Measurements from ENCODE around the gene PMEPA1. TPM values are rescaled to one million over a fixed set of nuclear protein-coding genes. Genes with fewer than 3 reads are reported as not detected.

PMEPA1 gene
- total and polyA plus RNA-seq, 10 of the 15 experiments (the other 5 are each of a cell fraction or from before 2014, with no cell fraction given) = 0.02 to 0.10 (median 0.04) TPM; not detected in 3

DNA sequence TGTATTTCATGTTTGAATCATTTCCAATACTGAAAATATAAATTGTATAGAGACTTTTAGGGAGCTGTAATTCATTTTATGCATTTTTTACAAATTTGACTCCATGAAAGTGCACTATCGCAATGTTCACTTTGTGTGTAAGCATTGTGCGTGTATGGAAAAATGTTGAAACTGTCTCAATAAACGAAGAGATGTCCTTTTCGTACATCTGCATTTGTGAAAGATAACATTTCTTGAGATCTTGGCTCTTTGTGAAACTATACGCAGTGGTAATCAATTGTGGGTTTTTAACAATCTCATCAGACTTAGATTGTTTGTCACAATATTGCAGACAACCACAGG is 70.9 kb downstream of the PMEPA1 start (continued):
- TF ChIP-seq, protein P1, sequence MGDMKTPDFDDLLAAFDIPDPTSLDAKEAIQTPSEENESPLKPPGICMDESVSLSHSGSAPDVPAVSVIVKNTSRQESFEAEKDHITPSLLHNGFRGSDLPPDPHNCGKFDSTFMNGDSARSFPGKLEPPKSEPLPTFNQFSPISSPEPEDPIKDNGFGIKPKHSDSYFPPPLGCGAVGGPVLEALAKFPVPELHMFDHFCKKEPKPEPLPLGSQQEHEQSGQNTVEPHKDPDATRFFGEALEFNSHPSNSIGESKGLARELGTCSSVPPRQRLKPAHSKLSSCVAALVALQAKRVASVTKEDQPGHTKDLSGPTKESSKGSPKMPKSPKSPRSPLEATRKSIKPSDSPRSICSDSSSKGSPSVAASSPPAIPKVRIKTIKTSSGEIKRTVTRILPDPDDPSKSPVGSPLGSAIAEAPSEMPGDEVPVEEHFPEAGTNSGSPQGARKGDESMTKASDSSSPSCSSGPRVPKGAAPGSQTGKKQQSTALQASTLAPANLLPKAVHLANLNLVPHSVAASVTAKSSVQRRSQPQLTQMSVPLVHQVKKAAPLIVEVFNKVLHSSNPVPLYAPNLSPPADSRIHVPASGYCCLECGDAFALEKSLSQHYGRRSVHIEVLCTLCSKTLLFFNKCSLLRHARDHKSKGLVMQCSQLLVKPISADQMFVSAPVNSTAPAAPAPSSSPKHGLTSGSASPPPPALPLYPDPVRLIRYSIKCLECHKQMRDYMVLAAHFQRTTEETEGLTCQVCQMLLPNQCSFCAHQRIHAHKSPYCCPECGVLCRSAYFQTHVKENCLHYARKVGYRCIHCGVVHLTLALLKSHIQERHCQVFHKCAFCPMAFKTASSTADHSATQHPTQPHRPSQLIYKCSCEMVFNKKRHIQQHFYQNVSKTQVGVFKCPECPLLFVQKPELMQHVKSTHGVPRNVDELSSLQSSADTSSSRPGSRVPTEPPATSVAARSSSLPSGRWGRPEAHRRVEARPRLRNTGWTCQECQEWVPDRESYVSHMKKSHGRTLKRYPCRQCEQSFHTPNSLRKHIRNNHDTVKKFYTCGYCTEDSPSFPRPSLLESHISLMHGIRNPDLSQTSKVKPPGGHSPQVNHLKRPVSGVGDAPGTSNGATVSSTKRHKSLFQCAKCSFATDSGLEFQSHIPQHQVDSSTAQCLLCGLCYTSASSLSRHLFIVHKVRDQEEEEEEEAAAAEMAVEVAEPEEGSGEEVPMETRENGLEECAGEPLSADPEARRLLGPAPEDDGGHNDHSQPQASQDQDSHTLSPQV (IDR thresholded peaks at IDR 0.05) = no peak

DNA sequence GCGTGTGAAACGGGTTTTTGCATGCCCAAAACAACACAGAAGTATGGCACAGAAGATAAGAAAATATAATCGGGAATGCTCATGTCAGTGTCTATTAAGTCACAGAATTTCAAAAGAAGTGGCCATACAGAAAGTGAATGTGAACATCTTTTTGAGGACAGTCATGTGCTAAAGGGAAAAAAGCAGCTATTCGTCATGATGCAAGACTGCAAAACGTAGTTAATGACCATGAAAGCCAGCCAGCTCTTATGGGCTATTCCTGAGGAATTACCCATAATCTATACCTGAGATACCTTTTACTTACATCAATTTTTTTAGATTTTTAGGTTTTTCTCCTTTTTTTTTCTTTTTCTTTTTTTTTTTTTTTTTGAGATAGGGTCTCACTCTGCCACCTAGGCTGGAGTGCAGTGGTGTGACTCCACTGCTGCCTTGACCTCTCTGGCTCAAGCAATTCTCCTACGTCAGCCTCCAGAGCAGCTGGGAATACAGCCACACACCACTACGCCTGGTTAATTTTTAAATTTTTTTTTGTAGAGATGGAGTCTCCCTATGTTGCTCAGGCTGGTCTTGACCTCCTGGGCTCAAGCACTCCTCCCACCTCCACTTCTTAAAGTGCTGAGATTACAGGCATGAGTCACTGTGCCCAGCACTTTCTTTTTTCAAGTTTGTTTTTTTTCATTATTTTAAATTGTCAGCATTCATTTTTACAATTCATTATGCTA is 71.5 kb downstream of the PMEPA1 start:
- ChIA-PET POLR2A (no interaction called here), CTCF (interaction anchor here (0.6 kb wide), 1 partner anchor 21 kb away, joined by 4 read pairs; no protein-coding TSS in a partner anchor)

More for the DNA sequence above, 71.5 kb downstream of the PMEPA1 start:
- no peak overlapping the region for H3K27ac ChIP-seq (ENCODE audit: control insufficient read depth, insufficient read depth)
- no peak overlapping the region for H2AFZ ChIP-seq (ENCODE audit: control insufficient read depth, low read depth, low read length)
- in situ Hi-C loops (cut with MboI) (no loop called here), intact Hi-C loops (cut with micrococcal nuclease; ENCODE audit: unreplicated experiment) (no loop called here)
- TF ChIP-seq, protein P2, sequence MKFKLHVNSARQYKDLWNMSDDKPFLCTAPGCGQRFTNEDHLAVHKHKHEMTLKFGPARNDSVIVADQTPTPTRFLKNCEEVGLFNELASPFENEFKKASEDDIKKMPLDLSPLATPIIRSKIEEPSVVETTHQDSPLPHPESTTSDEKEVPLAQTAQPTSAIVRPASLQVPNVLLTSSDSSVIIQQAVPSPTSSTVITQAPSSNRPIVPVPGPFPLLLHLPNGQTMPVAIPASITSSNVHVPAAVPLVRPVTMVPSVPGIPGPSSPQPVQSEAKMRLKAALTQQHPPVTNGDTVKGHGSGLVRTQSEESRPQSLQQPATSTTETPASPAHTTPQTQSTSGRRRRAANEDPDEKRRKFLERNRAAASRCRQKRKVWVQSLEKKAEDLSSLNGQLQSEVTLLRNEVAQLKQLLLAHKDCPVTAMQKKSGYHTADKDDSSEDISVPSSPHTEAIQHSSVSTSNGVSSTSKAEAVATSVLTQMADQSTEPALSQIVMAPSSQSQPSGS (IDR thresholded peaks at IDR 0.05; ENCODE audit: low read length) = no peak
- TF ChIP-seq SRF (IDR thresholded peaks at IDR 0.05; ENCODE audit: low read depth in 2 of 2, low read length in 2 of 2) (no peak), POLR2AphosphoS2 (IDR thresholded peaks at IDR 0.05; ENCODE audit: low read depth, low read length) (no peak), RELA (IDR thresholded peaks at IDR 0.05; ENCODE audit: borderline replicate concordance, partially characterized antibody) (no peak), GATAD2B (conservative IDR thresholded peaks at IDR 0.05; ENCODE audit: low read depth) (no peak), MTA3 (IDR thresholded peaks at IDR 0.05; ENCODE audit: borderline replicate concordance, low read length) (no peak), PML (IDR thresholded peaks at IDR 0.05; ENCODE audit: low read length) (no peak), MXI1 (IDR thresholded peaks at IDR 0.05; ENCODE audit: low read depth, low read length) (no peak)
- TF ChIP-seq, protein P1 (IDR thresholded peaks at IDR 0.05) = no peak
- no peaks in the 10 kb centered on the region for H3K4me1 ChIP-seq (ENCODE audit: control insufficient read depth, insufficient read depth, low read length)
- FAIRE-seq (no peak), ATAC-seq (no peak), DNase-seq (ENCODE audit: low read depth, low spot score) (no peak)
- no peaks in the 10 kb centered on the region for H4K20me1 ChIP-seq (ENCODE audit: control insufficient read depth, insufficient read depth)
- no peak overlapping the region for H3K9ac ChIP-seq (ENCODE audit: control insufficient read depth, insufficient read depth, low read length)
- WGBS (ENCODE audit: insufficient coverage, insufficient replicate concordance, low lambda C conversion rate, missing lambda C conversion rate) = 52% methylated on average over 7 of the region's 7 CpGs
- no peak overlapping the region for H3K4me2 ChIP-seq (ENCODE audit: control insufficient read depth, insufficient read depth)
- SMC1A ChIA-PET (ENCODE audit: uncharacterized antibody, unreplicated experiment) = no interaction called here
- H3K27me3 ChIP-seq (replicated peaks in 1 of 2; ENCODE audit: control insufficient read depth in 2 of 2, insufficient read depth in 2 of 2, low read length in 1 of 2) = peaks cover 0 to 3% of the 10 kb centered on the region in 2 experiments; a peak in 1 of 4 replicates
- H3K4me3 ChIP-seq = no peak overlapping the region
- no peaks in the 10 kb centered on the region for H3K36me3 ChIP-seq (ENCODE audit: control insufficient read depth in 2 of 2, insufficient read depth in 2 of 2, low read length in 1 of 2)
- RAD21 ChIA-PET (ENCODE audit: unreplicated experiment) = interaction anchor here (0.7 kb wide), 1 partner anchor 16 kb away, joined by 3 read pairs; no protein-coding TSS in a partner anchor
- H3K9me3 ChIP-seq (replicated peaks; ENCODE audit: control insufficient read depth, insufficient read depth, low read length) = no peaks in the 10 kb centered on the region; the same call in 2 of the 3 replicates
- no TSS peak for BruUV-seq (replicated peaks)
- H3K79me2 ChIP-seq (ENCODE audit: control insufficient read depth, insufficient read depth, low read length) = no peaks in the 10 kb centered on the region
